ENCODE measurements around the gene PDE7B. TPM values are rescaled to one million over a fixed set of nuclear protein-coding genes. Genes with fewer than 3 reads are reported as not detected.

PDE7B gene
- total RNA-seq, 2 experiments from 2014 or later, result 0.38 to 0.40 TPM

- POLR2A ChIA-PET, result no interaction called here
These were observed 308.7 kb downstream of the PDE7B start for GRCh38 chr6:136160250-136160649.

GRCh38 chr6:136161950-136162349 is 310.4 kb downstream of the PDE7B start:
- POLR2A ChIA-PET, result no interaction called here
- CTCF ChIA-PET, result no interaction called here

More at GRCh38 chr6:136160250-136160649, 308.7 kb downstream of the PDE7B start:
- CTCF ChIA-PET, result no interaction called here

DNA sequence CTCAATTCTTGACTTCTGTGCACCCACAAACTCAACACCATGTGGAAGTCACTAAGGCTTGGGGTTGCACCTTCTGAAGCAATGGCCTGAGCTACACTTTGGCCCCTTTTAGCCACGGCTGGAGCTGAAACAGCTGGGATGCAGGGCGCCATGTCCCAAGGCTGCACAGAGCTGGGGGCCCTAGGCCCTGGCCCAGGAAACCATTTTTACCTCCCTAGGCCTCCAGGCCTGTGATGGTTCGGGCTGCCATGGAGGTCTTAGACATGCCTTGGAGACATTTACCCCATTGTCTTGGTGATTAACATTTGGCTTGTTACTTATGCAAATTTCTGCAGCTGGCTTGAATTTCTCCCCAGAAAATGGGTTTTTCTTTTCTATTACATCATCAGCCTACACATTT is 311.8 kb downstream of the PDE7B start:
- POLR2A ChIA-PET, result no interaction called here
- CTCF ChIA-PET, result no interaction called here

GRCh38 chr6:136166815-136167214 is 315.3 kb downstream of the PDE7B start:
- ChIA-PET CTCF (no interaction called here), POLR2A (no interaction called here)

- ChIA-PET POLR2A (no interaction called here), CTCF (no interaction called here)
These were observed 318.1 kb downstream of the PDE7B start for GRCh38 chr6:136169394-136170148.

GRCh38 chr6:136171231-136171630 is 319.7 kb downstream of the PDE7B start:
- POLR2A ChIA-PET, result no interaction called here
- CTCF ChIA-PET, result no interaction called here

- ChIA-PET CTCF (no interaction called here), POLR2A (no interaction called here)
These were observed 322.3 kb downstream of the PDE7B start for GRCh38 chr6:136173519-136174507.

- POLR2A ChIA-PET, result no interaction called here
- CTCF ChIA-PET, result no interaction called here
These were observed 323.0 kb downstream of the PDE7B start for GRCh38 chr6:136174510-136174909.

GRCh38 chr6:136175873-136176272 is 324.4 kb downstream of the PDE7B start:
- POLR2A ChIA-PET, result no interaction called here
- CTCF ChIA-PET, result no interaction called here

GRCh38 chr6:136178749-136179148 is 327.2 kb downstream of the PDE7B start:
- POLR2A ChIA-PET, result no interaction called here
- CTCF ChIA-PET, result no interaction called here

DNA sequence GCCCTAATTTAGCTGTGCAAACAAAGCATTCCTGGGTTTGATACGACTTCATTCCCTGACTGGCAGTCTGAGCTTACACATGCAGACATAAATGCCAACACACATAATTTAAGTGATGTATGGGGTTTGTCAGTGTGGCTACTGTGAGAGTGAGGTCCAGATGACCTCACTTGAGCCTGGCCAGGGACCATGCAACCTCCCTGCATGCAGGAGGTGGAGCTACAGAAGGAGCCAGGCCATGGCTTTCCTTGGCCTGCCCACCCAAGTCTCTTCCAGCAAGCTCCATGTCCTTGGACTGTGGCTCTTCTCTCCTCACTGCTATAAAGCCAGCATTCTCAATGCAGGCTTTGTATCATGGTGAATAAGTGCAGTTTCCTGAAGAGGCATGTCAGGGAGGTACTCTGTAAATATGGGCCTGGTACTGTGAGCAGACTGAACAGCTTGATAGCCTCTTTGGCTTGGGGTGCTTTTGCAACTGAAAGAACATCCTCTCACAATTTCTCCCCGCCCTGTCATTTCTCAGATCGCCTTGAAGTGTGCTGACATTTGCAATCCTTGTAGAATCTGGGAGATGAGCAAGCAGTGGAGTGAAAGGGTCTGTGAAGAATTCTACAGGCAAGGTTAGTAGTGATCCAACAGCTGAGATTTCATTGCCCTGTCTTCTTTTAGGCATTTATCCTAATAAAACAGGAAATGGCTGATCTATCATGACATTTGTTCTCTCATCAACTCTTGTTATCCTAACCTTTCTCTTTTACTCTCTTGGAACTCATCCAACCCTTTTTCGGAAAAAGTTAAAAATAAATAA is 329.4 kb downstream of the PDE7B start:
- ChIA-PET POLR2A (no interaction called here), CTCF (no interaction called here)

DNA sequence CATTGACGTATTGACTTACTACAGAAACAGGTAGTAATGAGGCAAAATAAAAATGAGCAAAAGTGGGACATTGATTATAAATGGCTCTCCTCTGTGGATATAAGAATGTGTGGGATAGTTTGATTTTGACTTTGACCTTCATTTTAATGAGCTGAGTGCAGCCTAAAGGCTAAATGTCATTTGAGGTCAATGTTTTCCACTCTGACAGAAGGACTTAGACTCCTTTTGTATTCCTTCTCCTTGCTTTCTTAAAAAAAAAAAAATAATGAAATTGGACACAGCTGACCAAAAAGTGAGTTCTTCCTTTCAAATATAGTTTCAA is 330.0 kb downstream of the PDE7B start:
- CTCF ChIA-PET, result no interaction called here

DNA sequence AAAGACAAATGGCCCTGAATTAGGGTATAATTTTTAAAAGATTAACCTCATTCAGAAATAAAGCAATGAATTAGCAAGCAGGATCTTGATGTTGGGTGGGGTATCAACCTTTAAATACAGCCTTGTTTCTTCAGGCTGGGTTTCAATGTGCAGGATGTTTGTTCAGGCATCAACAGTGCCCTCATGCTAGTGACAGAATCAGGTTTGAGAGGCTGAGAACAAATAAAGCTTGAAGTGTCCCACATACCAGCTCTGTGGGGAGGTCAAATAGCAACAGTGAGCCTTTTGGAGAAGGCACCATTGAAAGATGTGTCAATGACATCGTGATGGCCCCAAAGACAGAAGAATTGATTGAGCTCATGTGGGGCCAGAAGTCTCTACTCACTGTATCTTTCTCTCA is 330.4 kb downstream of the PDE7B start:
- ChIA-PET POLR2A (no interaction called here), CTCF (no interaction called here)

More for the DNA sequence above, 330.0 kb downstream of the PDE7B start:
- POLR2A ChIA-PET, result no interaction called here

DNA sequence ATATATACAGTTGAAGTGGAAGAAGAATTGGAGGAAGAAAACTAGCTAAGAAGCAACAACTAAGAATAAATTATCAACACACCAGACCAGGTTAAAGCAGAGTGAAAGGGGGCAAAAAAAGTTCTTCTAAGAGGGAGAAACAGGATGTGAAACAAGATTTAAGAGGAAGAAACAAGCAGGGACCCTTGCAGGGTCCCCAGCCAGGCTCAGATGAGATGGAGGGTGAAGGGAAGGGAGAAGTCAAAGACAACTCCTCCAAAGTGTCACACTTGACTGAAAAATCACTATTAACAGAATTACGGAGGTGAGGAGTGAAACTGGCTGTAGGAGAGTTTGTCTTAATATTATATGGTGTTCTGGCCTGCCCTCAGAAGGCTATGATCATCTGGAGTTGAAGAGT is 333.2 kb downstream of the PDE7B start:
- ChIA-PET POLR2A (no interaction called here), CTCF (no interaction called here)

DNA sequence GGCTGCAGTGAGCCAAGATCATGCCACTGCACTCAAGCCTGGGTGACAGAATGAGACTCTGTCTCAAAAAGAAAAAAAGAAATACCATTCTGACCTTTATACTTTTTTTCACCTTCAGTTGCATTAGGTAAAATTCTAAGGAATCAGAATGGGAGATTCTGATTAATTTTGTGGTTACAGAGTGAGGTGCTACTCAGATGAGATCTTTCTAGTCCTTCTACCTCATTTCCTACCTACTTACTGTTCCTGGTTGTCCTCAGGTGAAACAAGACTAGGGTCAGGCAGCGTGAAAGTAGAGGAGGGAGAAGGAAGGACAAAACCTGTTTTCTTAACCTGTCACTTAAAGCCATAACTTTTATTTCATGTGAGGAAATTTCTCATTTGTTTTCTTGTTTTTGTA is 334.9 kb downstream of the PDE7B start:
- CTCF ChIA-PET, result interaction anchor here (1.2 kb wide), 1 partner anchor 41 kb away, joined by 4 read pairs; no protein-coding TSS in a partner anchor
- POLR2A ChIA-PET, result no interaction called here

DNA sequence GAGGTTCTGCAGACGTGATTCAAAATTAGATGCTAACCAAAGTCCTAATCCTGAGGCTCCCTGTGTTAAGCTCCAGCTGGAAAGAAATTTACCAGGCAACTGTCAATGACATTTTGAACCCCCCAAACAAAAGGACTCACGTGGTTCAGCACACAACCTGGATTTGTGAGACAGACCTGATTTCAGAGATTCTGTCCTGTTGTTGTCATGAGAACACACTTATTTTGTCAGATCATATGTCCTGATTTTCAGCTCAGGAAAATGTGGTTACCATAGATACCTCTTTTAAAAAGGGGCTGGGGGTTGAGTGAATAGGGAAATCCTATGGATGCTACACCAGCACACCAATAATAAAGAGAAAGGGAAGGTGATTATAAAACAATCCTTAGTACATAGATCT is 337.0 kb downstream of the PDE7B start:
- CTCF ChIA-PET, result interaction anchor here (0.7 kb wide), 1 partner anchor 248 kb away, joined by 3 read pairs; no protein-coding TSS in a partner anchor
- POLR2A ChIA-PET, result no interaction called here

DNA sequence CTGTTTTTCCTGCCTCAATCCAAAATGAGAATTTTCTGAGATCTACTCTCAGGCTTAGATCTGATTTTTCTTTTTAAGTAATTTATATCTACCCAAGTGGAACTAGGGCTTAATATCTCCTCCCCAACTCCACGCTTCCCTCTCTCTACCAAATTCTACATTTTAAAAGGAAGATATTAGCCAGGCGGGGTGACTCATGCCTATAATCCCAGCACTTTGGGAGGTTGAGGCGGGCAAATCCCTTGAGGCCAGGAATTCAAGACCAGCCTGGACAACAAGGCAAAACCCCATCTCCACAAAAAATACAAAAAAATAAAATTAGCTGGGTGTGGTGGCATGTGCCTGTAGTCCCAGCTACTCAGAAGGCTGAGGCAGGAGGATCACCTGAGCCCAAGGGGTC is 337.6 kb downstream of the PDE7B start:
- POLR2A ChIA-PET, result no interaction called here
- CTCF ChIA-PET, result no interaction called here

GRCh38 chr6:136191606-136192312 is 340.3 kb downstream of the PDE7B start:
- CTCF ChIA-PET, result no interaction called here

GRCh38 chr6:136192902-136193301 is 341.4 kb downstream of the PDE7B start:
- CTCF ChIA-PET, result no interaction called here
- POLR2A ChIA-PET, result no interaction called here

More at GRCh38 chr6:136191606-136192312, 340.3 kb downstream of the PDE7B start:
- POLR2A ChIA-PET, result no interaction called here

DNA sequence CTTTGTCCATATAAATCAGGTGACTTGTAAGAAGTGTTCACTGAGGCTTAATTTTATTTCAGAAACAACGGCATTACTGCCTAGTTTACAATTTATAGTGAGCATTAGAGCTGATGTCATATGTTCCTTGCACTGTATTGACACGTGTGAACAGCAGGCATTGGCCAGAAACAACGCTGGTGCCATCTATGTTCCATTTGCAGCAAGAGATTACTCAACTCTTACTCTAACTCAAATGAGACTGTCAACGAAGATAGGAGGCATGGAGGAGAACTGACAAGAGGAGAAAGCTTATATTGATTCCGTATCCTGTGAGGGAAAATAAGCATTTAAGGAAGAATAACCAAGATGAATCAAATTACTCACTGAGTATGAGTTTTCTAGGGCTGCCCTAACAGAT is 350.2 kb downstream of the PDE7B start:
- CTCF ChIA-PET, result interaction anchor here (0.6 to 1.5 kb wide), 2 partner anchors 114 to 402 kb away, joined by 3 to 4 read pairs; no protein-coding TSS in a partner anchor
- POLR2A ChIA-PET, result no interaction called here

Measured in activated CD8-positive, alpha-beta memory T cell treated with anti-CD3 and anti-CD28 coated beads for 36 hours (primary cell).